GM23338 (cell line): Measurements from ENCODE around the gene FAM174C.

Source experiments
- CREB1 ChIP-seq: fragments of 250-450 bp; sonication (Bioruptor Pico); IDR thresholded peaks from 2 replicates; pipeline ENCODE4 v1.5.0; 2020; ENCODE audit warnings: low read depth, mild to moderate bottlenecking, moderate library complexity
- CTCF ChIP-seq, 2 experiments: fragments of 200-600 bp in 1 of 2; sonication (generic) in 1 of 2; conservative IDR thresholded peaks; 2 replicates each; pipeline versions ENCODE4 v1.5.1 to v1.6.1; 2016 to 2017; ENCODE audit warnings: antibody characterized with exemption in 2 of 2, low read depth in 2 of 2, mild to moderate bottlenecking in 2 of 2, moderate library complexity in 1 of 2
- EZH2 ChIP-seq: fragments of 200-600 bp; sonication (generic); IDR thresholded peaks from one replicate; pipeline ENCODE4 v1.8.0; 2017; ENCODE audit warnings: antibody characterized with exemption, mild to moderate bottlenecking, low read depth; ENCODE audit not compliant: unreplicated experiment
- POLR2AphosphoS5 ChIP-seq: IDR thresholded peaks from 2 replicates; pipeline ENCODE4 v1.6.1; 2016; ENCODE audit warnings: antibody characterized with exemption, low read depth

GRCh38 chr19:1325568-1326294, 50.4 kb downstream of the FAM174C start:
- TF ChIP-seq CTCF (conservative IDR thresholded peaks at IDR 0.05; ENCODE audit: low read depth in 2 of 2) (no peak), EZH2 (no peak), POLR2AphosphoS5 (no peak), CREB1 (CRISPR knock-in tag) (no peak)
